Testis (tissue), 2 donors: Measurements from ENCODE around the gene ADAMTSL1.

Experiments
- CTCF ChIP-seq, 3 experiments: fragments of 450-650 bp in 2 of 3; fragments of 200-600 bp in 1 of 3; sonication (generic) in 1 of 3; IDR thresholded peaks; one replicate each; pipeline ENCODE4 v1.5.1; 2016 to 2019; ENCODE audit warnings: antibody characterized with exemption in 3 of 3, mild to moderate bottlenecking in 2 of 3, moderate library complexity in 1 of 3
- POLR2A ChIP-seq: fragments of 450-650 bp; IDR thresholded peaks from one replicate; pipeline ENCODE4 v1.6.1; 2017; ENCODE audit warnings: antibody characterized with exemption, mild to moderate bottlenecking, moderate library complexity

GRCh38 chr9:18502546-18502945, 28.6 kb downstream of the ADAMTSL1 start:
- no peak for TF ChIP-seq CTCF (IDR thresholded peaks at IDR 0.05)
- no peak for TF ChIP-seq POLR2A
